Activated T-cell treated with anti-CD3 and anti-CD28 coated beads, Interleukin-2, amount 50 U/mL, for 4 hours (primary cell): ENCODE measurements around the gene HIBADH. TPM values are rescaled to one million over a fixed set of nuclear protein-coding genes. Genes with fewer than 3 reads are reported as not detected.
A peak's percentile ranks its signal among the peaks of the same experiment; 100 is the strongest.
"Not testable (repeated sequence)": the region's sequence is repeated elsewhere in the genome, so short reads cannot be mapped to it uniquely, and the experiment has no call there.

Experiments
- ATAC-seq, 2 donors: fragments of 200-7000 bp; cut with Tn5 transposase; one replicate each; pipeline ENCODE4 v1.10.0; 2021
- DNase-seq: peaks from one replicate; pipeline ENCODE4 v3.0.0-alpha.2; 2020
- H3K27me3 Mint-ChIP-seq: one replicate; pipeline ENCODE4 v1.8.0; 2021; ENCODE audit warnings: low read depth, mixed read lengths
- H3K36me3 Mint-ChIP-seq: one replicate; pipeline ENCODE4 v1.8.0; 2022; ENCODE audit warnings: mixed read lengths; ENCODE audit not compliant: insufficient read depth
- H3K4me1 Mint-ChIP-seq: one replicate; pipeline ENCODE4 v1.8.0; 2021; ENCODE audit warnings: low read depth, mixed read lengths
- H3K4me3 Mint-ChIP-seq: one replicate; pipeline ENCODE4 v1.8.0; 2021; ENCODE audit warnings: mild to moderate bottlenecking, moderate library complexity, mixed read lengths
- H3K9me3 Mint-ChIP-seq: one replicate; pipeline ENCODE4 v1.8.0; 2021; ENCODE audit warnings: mixed read lengths
- total RNA-seq, 3 donors: library from RNA; stranded (reverse); gene quantifications; one replicate each; pipeline ENCODE4 v1.2.1, GENCODE V29; 2021

The HIBADH gene
- total RNA-seq, 3 donors from 2014 or later, result 9.8 to 10.9 (median 10.8) TPM

GRCh38 chr7:27665531-27665930, 2.8 kb upstream of the HIBADH start:
- DNase-seq (no peak), ATAC-seq (no peak)
- Mint-ChIP-seq H3K4me1 (peaks cover 16% of the 10 kb centered on the region), H3K27me3 (peaks cover under 1% of the 10 kb centered on the region), H3K9me3 (no peaks in the 10 kb centered on the region), H3K4me3 (no peak overlapping the region), H3K36me3 (no peaks in the 10 kb centered on the region)

GRCh38 chr7:27663989-27664331, 1.3 kb upstream of the HIBADH start:
- no peak overlapping the region for H3K4me3 Mint-ChIP-seq
- no peaks in the 10 kb centered on the region for H3K36me3 Mint-ChIP-seq
- DNase-seq, result no peak
- ATAC-seq, result no peak
- peaks cover 16% of the 10 kb centered on the region for H3K4me1 Mint-ChIP-seq
- no peaks in the 10 kb centered on the region for H3K9me3 Mint-ChIP-seq
- H3K27me3 Mint-ChIP-seq, result no peaks in the 10 kb centered on the region

- peaks cover 16% of the 10 kb centered on the region for H3K4me1 Mint-ChIP-seq
- H3K4me3 Mint-ChIP-seq, result peak overlapping the region; percentile 84
- peak; percentile 0 for ATAC-seq
- H3K27me3 Mint-ChIP-seq, result no peaks in the 10 kb centered on the region
- DNase-seq, result peak; percentile 18
- no peaks in the 10 kb centered on the region for H3K36me3 Mint-ChIP-seq
- no peaks in the 10 kb centered on the region for H3K9me3 Mint-ChIP-seq
Measured at GRCh38 chr7:27661811-27662489, 733 bp downstream of the HIBADH start.

- ATAC-seq (no peak), DNase-seq (no peak)
- Mint-ChIP-seq H3K9me3 (no peaks in the 10 kb centered on the region), H3K36me3 (peaks cover 5% of the 10 kb centered on the region), H3K4me3 (no peak overlapping the region), H3K27me3 (no peaks in the 10 kb centered on the region), H3K4me1 (peaks cover 7% of the 10 kb centered on the region)
Measured at GRCh38 chr7:27656724-27657123, 6.0 kb downstream of the HIBADH start.

GRCh38 chr7:27655184-27655583, 7.5 kb downstream of the HIBADH start:
- DNase-seq (no peak), ATAC-seq (no peak)
- H3K27me3 Mint-ChIP-seq, result no peaks in the 10 kb centered on the region
- no peak overlapping the region for H3K4me3 Mint-ChIP-seq
- H3K4me1 Mint-ChIP-seq, result no peaks in the 10 kb centered on the region
- no peaks in the 10 kb centered on the region for H3K9me3 Mint-ChIP-seq
- peaks cover 7% of the 10 kb centered on the region for H3K36me3 Mint-ChIP-seq

- Mint-ChIP-seq H3K4me3 (no peak overlapping the region), H3K4me1 (peaks cover under 1% of the 10 kb centered on the region), H3K27me3 (no peaks in the 10 kb centered on the region), H3K36me3 (peaks cover 18% of the 10 kb centered on the region), H3K9me3 (no peaks in the 10 kb centered on the region)
- DNase-seq, result no peak
- no peak for ATAC-seq
Measured at GRCh38 chr7:27652518-27652917, 10.2 kb downstream of the HIBADH start.

- no peaks in the 10 kb centered on the region for H3K27me3 Mint-ChIP-seq
- peaks cover 22% of the 10 kb centered on the region for H3K36me3 Mint-ChIP-seq
- ATAC-seq (no peak), DNase-seq (no peak)
- peaks cover 2% of the 10 kb centered on the region for H3K4me1 Mint-ChIP-seq
- no peak overlapping the region for H3K4me3 Mint-ChIP-seq
- H3K9me3 Mint-ChIP-seq, result no peaks in the 10 kb centered on the region
Measured at GRCh38 chr7:27651702-27652101, 11.0 kb downstream of the HIBADH start.

GRCh38 chr7:27650283-27650682, 12.4 kb downstream of the HIBADH start:
- Mint-ChIP-seq H3K9me3 (no peaks in the 10 kb centered on the region), H3K4me3 (no peak overlapping the region), H3K36me3 (peaks cover 26% of the 10 kb centered on the region)

GRCh38 chr7:27647489-27647888, 15.2 kb downstream of the HIBADH start:
- H3K36me3 Mint-ChIP-seq, result peaks cover 26% of the 10 kb centered on the region
- peaks cover 8% of the 10 kb centered on the region for H3K4me1 Mint-ChIP-seq
- H3K27me3 Mint-ChIP-seq, result no peaks in the 10 kb centered on the region
- ATAC-seq (no peak), DNase-seq (no peak)
- H3K9me3 Mint-ChIP-seq, result no peaks in the 10 kb centered on the region
- H3K4me3 Mint-ChIP-seq, result no peak overlapping the region

More at GRCh38 chr7:27650283-27650682, 12.4 kb downstream of the HIBADH start:
- peaks cover 8% of the 10 kb centered on the region for H3K4me1 Mint-ChIP-seq
- no peaks in the 10 kb centered on the region for H3K27me3 Mint-ChIP-seq
- no peak for ATAC-seq
- DNase-seq, result no peak

GRCh38 chr7:27647046-27647445, 15.6 kb downstream of the HIBADH start:
- no peak for ATAC-seq
- H3K36me3 Mint-ChIP-seq, result peaks cover 26% of the 10 kb centered on the region
- H3K9me3 Mint-ChIP-seq, result no peaks in the 10 kb centered on the region
- H3K4me1 Mint-ChIP-seq, result peaks cover 8% of the 10 kb centered on the region
- H3K27me3 Mint-ChIP-seq, result no peaks in the 10 kb centered on the region
- no peak for DNase-seq
- H3K4me3 Mint-ChIP-seq, result no peak overlapping the region

GRCh38 chr7:27642271-27642670, 20.4 kb downstream of the HIBADH start:
- Mint-ChIP-seq H3K4me3 (no peak overlapping the region), H3K4me1 (peaks cover 11% of the 10 kb centered on the region), H3K36me3 (peaks cover 16% of the 10 kb centered on the region), H3K27me3 (no peaks in the 10 kb centered on the region), H3K9me3 (peaks cover 4% of the 10 kb centered on the region)
- no peak for ATAC-seq
- DNase-seq, result no peak

GRCh38 chr7:27641581-27642230, 21.0 kb downstream of the HIBADH start:
- Mint-ChIP-seq H3K36me3 (peaks cover 13% of the 10 kb centered on the region), H3K27me3 (no peaks in the 10 kb centered on the region), H3K4me1 (peaks cover 13% of the 10 kb centered on the region), H3K9me3 (peaks cover 4% of the 10 kb centered on the region), H3K4me3 (no peak overlapping the region)
- ATAC-seq, result no peak
- DNase-seq, result no peak

- Mint-ChIP-seq H3K27me3 (no peaks in the 10 kb centered on the region), H3K36me3 (peaks cover 13% of the 10 kb centered on the region), H3K4me3 (no peak overlapping the region), H3K9me3 (peaks cover 4% of the 10 kb centered on the region), H3K4me1 (peaks cover 20% of the 10 kb centered on the region)
- no peak for ATAC-seq
- DNase-seq, result no peak
Measured at GRCh38 chr7:27640884-27641574, 21.7 kb downstream of the HIBADH start.

GRCh38 chr7:27639851-27640250, 22.8 kb downstream of the HIBADH start:
- ATAC-seq (no peak), DNase-seq (no peak)
- H3K36me3 Mint-ChIP-seq, result peaks cover 13% of the 10 kb centered on the region
- peaks cover 24% of the 10 kb centered on the region for H3K4me1 Mint-ChIP-seq
- no peaks in the 10 kb centered on the region for H3K27me3 Mint-ChIP-seq
- no peak overlapping the region for H3K4me3 Mint-ChIP-seq
- H3K9me3 Mint-ChIP-seq, result peaks cover 4% of the 10 kb centered on the region

GRCh38 chr7:27639048-27639447, 23.6 kb downstream of the HIBADH start:
- not testable (repeated sequence) for H3K9me3 Mint-ChIP-seq, ATAC-seq, H3K27me3 Mint-ChIP-seq, DNase-seq, H3K4me3 Mint-ChIP-seq
- Mint-ChIP-seq H3K4me1 (peaks cover 26% of the 10 kb centered on the region), H3K36me3 (peaks cover 14% of the 10 kb centered on the region)
